Mesenchymal stem cell (in vitro differentiated cells and primary cell): ENCODE measurements around the gene GRK2.

Experiments
- DNase-seq: peaks from one replicate; pipeline ENCODE4 v3.0.0-alpha.2; 2013
- H2AFZ ChIP-seq: one replicate; pipeline ENCODE4 v1.6.1; 2013; ENCODE audit warnings: low read depth, mild to moderate bottlenecking, control low read depth, inconsistent platforms, low read length, moderate library complexity
- H2AK5ac ChIP-seq: 2 replicates; pipeline ENCODE4 v1.6.1; 2013; ENCODE audit warnings: low read length, moderate library complexity, mild to moderate bottlenecking, inconsistent platforms; ENCODE audit not compliant: severe bottlenecking
- H2BK120ac ChIP-seq: one replicate; pipeline ENCODE4 v1.6.1; 2013; ENCODE audit warnings: low read depth, mild to moderate bottlenecking, inconsistent platforms, low read length, moderate library complexity
- H2BK12ac ChIP-seq, 2 experiments: one replicate each; pipeline ENCODE4 v1.6.1; 2013; ENCODE audit warnings: inconsistent platforms in 2 of 2, low read length in 2 of 2, mild to moderate bottlenecking in 2 of 2, moderate library complexity in 2 of 2, control low read depth in 1 of 2
- H2BK15ac ChIP-seq: one replicate; pipeline ENCODE4 v1.6.1; 2013; ENCODE audit warnings: mild to moderate bottlenecking, low read depth, inconsistent platforms; ENCODE audit not compliant: poor library complexity, severe bottlenecking
- H2BK5ac ChIP-seq: 2 replicates; pipeline ENCODE4 v1.6.1; 2013; ENCODE audit warnings: low read depth, mild to moderate bottlenecking, low read length, control low read depth, inconsistent platforms; ENCODE audit not compliant: poor library complexity, severe bottlenecking
- H3K14ac ChIP-seq, 2 experiments: one replicate each; pipeline ENCODE4 v1.6.1; 2013; ENCODE audit warnings: inconsistent platforms in 2 of 2, low read length in 2 of 2, control low read depth in 1 of 2, mild to moderate bottlenecking in 1 of 2, moderate library complexity in 1 of 2
- H3K18ac ChIP-seq, 2 experiments: one replicate each; pipeline ENCODE4 v1.6.1; 2013; ENCODE audit warnings: inconsistent platforms in 2 of 2, low read length in 2 of 2, control low read depth in 1 of 2, low read depth in 1 of 2, mild to moderate bottlenecking in 1 of 2
- H3K23ac ChIP-seq, 2 experiments: one replicate each; pipeline ENCODE4 v1.6.1; 2013; ENCODE audit warnings: inconsistent platforms in 2 of 2, low read length in 2 of 2, mild to moderate bottlenecking in 2 of 2, moderate library complexity in 2 of 2, control low read depth in 1 of 2
- H3K27ac ChIP-seq: 2 replicates; pipeline ENCODE4 v1.5.1; 2013; ENCODE audit warnings: mild to moderate bottlenecking, moderate library complexity, low read length, control low read depth, inconsistent platforms; ENCODE audit not compliant: poor library complexity, severe bottlenecking
- H3K27me3 ChIP-seq, 2 experiments: 2 replicates each; pipeline versions ENCODE4 v1.6.1 to v1.7.0; 2013; ENCODE audit warnings: low read length in 2 of 2, mild to moderate bottlenecking in 2 of 2, moderate library complexity in 2 of 2, control low read depth in 1 of 2, inconsistent platforms in 1 of 2; ENCODE audit not compliant: control insufficient read depth in 1 of 2, insufficient read depth in 1 of 2
- H3K36me3 ChIP-seq, 2 experiments: 2 replicates each; pipeline versions ENCODE4 v1.6.1 to v1.7.0; 2013; ENCODE audit warnings: low read length in 2 of 2, control low read depth in 1 of 2, inconsistent platforms in 1 of 2, low read depth in 1 of 2, mild to moderate bottlenecking in 1 of 2; ENCODE audit not compliant: insufficient read depth in 2 of 2, control insufficient read depth in 1 of 2
- H3K4ac ChIP-seq, 2 experiments: one replicate each; pipeline ENCODE4 v1.6.1; 2013; ENCODE audit warnings: inconsistent platforms in 2 of 2, low read length in 2 of 2, mild to moderate bottlenecking in 2 of 2, moderate library complexity in 2 of 2, control low read depth in 1 of 2, low read depth in 1 of 2
- H3K4me1 ChIP-seq: 2 replicates; pipeline ENCODE4 v1.6.1; 2013; ENCODE audit warnings: low read depth, low read length, control low read depth; ENCODE audit not compliant: control insufficient read depth, insufficient read depth
- H3K4me2 ChIP-seq: 2 replicates; pipeline ENCODE4 v1.6.1; 2013; ENCODE audit warnings: low read length, mild to moderate bottlenecking, inconsistent platforms; ENCODE audit not compliant: poor library complexity, severe bottlenecking
- H3K4me3 ChIP-seq, 2 experiments: 2 replicates each; pipeline versions ENCODE4 v1.5.1 to v1.7.0; 2013; ENCODE audit warnings: low read length in 2 of 2, mild to moderate bottlenecking in 2 of 2, control low read depth in 1 of 2, low read depth in 1 of 2; ENCODE audit not compliant: insufficient read depth in 1 of 2
- H3K79me1 ChIP-seq: replicated peaks from 2 replicates; pipeline ENCODE4 v1.6.1; 2013; ENCODE audit warnings: mild to moderate bottlenecking, control low read depth, low read length, inconsistent platforms; ENCODE audit not compliant: poor library complexity, severe bottlenecking
- H3K9ac ChIP-seq: 2 replicates; pipeline ENCODE4 v1.7.0; 2013; ENCODE audit warnings: mild to moderate bottlenecking, low read length, moderate library complexity
- H3K9me3 ChIP-seq: 2 replicates; pipeline ENCODE4 v1.7.0; 2013; ENCODE audit warnings: mild to moderate bottlenecking, low read length; ENCODE audit not compliant: control insufficient read depth
- H4K8ac ChIP-seq: one replicate; pipeline ENCODE4 v1.6.1; 2013; ENCODE audit warnings: inconsistent platforms, mild to moderate bottlenecking, low read length, moderate library complexity
- H4K91ac ChIP-seq: one replicate; pipeline ENCODE4 v1.6.1; 2013; ENCODE audit warnings: mild to moderate bottlenecking, low read length, inconsistent platforms
- WGBS: methylation state at CpG from one replicate; pipeline ENCODE4 v1.1.7; 2013; ENCODE audit warnings: mixed read lengths; 5-methylcytosine and 5-hydroxymethylcytosine counted together

GRK2 gene

GRCh38 chr11:67271541-67272284 is 5.4 kb downstream of the GRK2 start:
- Histone ChIP-seq H3K4ac (no peak overlapping the region), H2BK5ac (no peak overlapping the region), H3K14ac (no peak overlapping the region), H3K23ac (peak overlapping the region in 1 of 2 experiments; percentile 34), H4K91ac (peak overlapping the region; percentile 79), H4K8ac (peak overlapping the region; percentile 56), H3K4me3 (no peak overlapping the region), H3K18ac (peak overlapping the region; percentile 6 to 30), H2BK12ac (peak overlapping the region in 1 of 2 experiments; percentile 4), H3K9ac (peak overlapping the region; percentile 1), H3K4me2 (no peak overlapping the region), H2AK5ac (no peak overlapping the region), H2BK120ac (no peak overlapping the region), H3K9me3 (no peaks in the 10 kb centered on the region), H3K27ac (no peak overlapping the region), H2BK15ac (no peak overlapping the region), H3K36me3 (peaks cover 9 to 61% of the 10 kb centered on the region in 2 experiments), H3K27me3 (no peaks in the 10 kb centered on the region), H3K4me1 (peaks cover 64% of the 10 kb centered on the region), H3K79me1 (peaks cover 19% of the 10 kb centered on the region), H2AFZ (no peak overlapping the region)
- DNase-seq, result no peak
- WGBS, result 85% methylated on average over 19 of the region's 19 CpGs

GRCh38 chr11:67272327-67273259 is 6.3 kb downstream of the GRK2 start:
- WGBS, result 93% methylated on average over 23 of the region's 23 CpGs
- DNase-seq, result no peak

DNA sequence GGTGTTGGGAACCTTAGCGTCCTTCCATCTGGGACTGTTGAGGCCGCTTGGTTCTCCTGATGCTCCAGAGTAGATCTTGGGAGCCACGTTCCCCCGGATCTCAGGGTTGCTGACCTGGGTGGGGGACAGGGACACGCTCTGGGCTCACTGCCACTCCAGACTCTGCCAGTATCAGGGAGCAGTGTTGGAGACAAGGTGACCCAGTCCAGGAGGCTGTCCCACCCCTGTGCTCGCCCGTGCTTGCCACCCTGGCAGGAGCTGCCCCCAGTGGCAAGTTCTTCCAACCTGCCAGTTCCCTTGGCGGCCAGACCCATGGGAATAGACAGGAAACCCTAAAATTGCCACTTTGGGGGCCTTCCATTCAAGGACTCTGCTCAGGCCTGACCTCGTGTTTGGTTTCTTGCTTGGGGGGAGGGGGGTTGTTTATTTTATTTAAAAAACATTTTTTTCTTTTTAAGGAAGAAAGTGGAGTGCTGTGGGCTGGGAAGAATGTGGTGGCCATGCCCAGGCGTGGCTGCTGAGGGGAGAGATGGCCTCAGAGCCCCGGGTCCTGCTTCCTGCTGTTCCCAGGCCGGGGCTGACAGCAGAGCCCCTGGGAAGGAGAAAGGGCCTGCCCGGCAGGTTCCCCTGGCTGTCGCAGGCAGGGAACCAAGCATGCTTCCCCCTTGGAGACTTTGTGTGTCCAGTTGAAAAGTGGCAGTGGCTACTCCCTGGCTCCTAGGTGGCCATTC is 7.2 kb downstream of the GRK2 start:
- H3K23ac ChIP-seq, result peak overlapping the region in 1 of 2 experiments; percentile 34
- no peak overlapping the region for H3K4me2 ChIP-seq
- H3K9ac ChIP-seq, result peak overlapping the region; percentile 22
- peak overlapping the region; percentile 62 for H4K91ac ChIP-seq
- peak overlapping the region; percentile 27 for H4K8ac ChIP-seq
- H3K9me3 ChIP-seq, result no peaks in the 10 kb centered on the region
- H3K4ac ChIP-seq, result peak overlapping the region in 1 of 2 experiments; percentile 73
- peak overlapping the region in 1 of 2 experiments; percentile 45 for H3K14ac ChIP-seq
- DNase-seq, result no peak
- H2BK15ac ChIP-seq, result peak overlapping the region; percentile 60
- no peak overlapping the region for H3K27ac ChIP-seq
- H2BK120ac ChIP-seq, result no peak overlapping the region
- H3K4me3 ChIP-seq, result no peak overlapping the region
- 67% methylated on average over 14 of the region's 14 CpGs for WGBS
- peaks cover 7 to 67% of the 10 kb centered on the region in 2 experiments for H3K36me3 ChIP-seq
- H3K4me1 ChIP-seq, result peaks cover 65% of the 10 kb centered on the region
- no peak overlapping the region for H2AK5ac ChIP-seq
- H3K18ac ChIP-seq, result peak overlapping the region; percentile 67 to 73
- H3K27me3 ChIP-seq, result no peaks in the 10 kb centered on the region
- peak overlapping the region in 1 of 2 experiments; percentile 65 for H2BK12ac ChIP-seq
- no peak overlapping the region for H2AFZ ChIP-seq
- H2BK5ac ChIP-seq, result no peak overlapping the region
- peaks cover 32% of the 10 kb centered on the region for H3K79me1 ChIP-seq

More at GRCh38 chr11:67272327-67273259, 6.3 kb downstream of the GRK2 start:
- no peak overlapping the region for H3K4me2 ChIP-seq
- peak overlapping the region in 1 of 2 experiments; percentile 37 for H3K18ac ChIP-seq
- no peak overlapping the region for H3K4ac ChIP-seq
- H3K9ac ChIP-seq, result peak overlapping the region; percentile 1
- no peak overlapping the region for H3K27ac ChIP-seq
- no peak overlapping the region for H2BK15ac ChIP-seq
- peak overlapping the region in 1 of 2 experiments; percentile 22 for H2BK12ac ChIP-seq
- no peak overlapping the region for H2AFZ ChIP-seq
- H3K27me3 ChIP-seq, result no peaks in the 10 kb centered on the region
- H3K4me3 ChIP-seq, result no peak overlapping the region
- H3K36me3 ChIP-seq, result peaks cover 9 to 67% of the 10 kb centered on the region in 2 experiments
- H2BK120ac ChIP-seq, result no peak overlapping the region
- peaks cover 67% of the 10 kb centered on the region for H3K4me1 ChIP-seq
- H3K79me1 ChIP-seq, result peaks cover 25% of the 10 kb centered on the region
- peak overlapping the region; percentile 23 for H4K91ac ChIP-seq
- H3K14ac ChIP-seq, result no peak overlapping the region
- peak overlapping the region in 1 of 2 experiments; percentile 34 for H3K23ac ChIP-seq
- no peak overlapping the region for H2BK5ac ChIP-seq
- no peak overlapping the region for H2AK5ac ChIP-seq
- H3K9me3 ChIP-seq, result no peaks in the 10 kb centered on the region
- H4K8ac ChIP-seq, result no peak overlapping the region
